Endodermal cell (in vitro differentiated cells): ENCODE results near the gene SYAP1. TPM values are rescaled to one million over a fixed set of nuclear protein-coding genes. Genes with fewer than 3 reads are reported as not detected.
"Not testable (repeated sequence)": the region's sequence is repeated elsewhere in the genome, so short reads cannot be mapped to it uniquely, and the experiment has no call there.

Source experiments
- DNase-seq: peaks from one replicate; pipeline ENCODE4 v3.0.0-alpha.2; 2017
- H3K27ac ChIP-seq: 2 replicates; pipeline ENCODE4 v1.5.1; 2013; ENCODE audit warnings: mild to moderate bottlenecking, low read depth, low read length, moderate library complexity
- H3K27me3 ChIP-seq: 2 replicates; pipeline ENCODE4 v1.6.1; 2013; ENCODE audit warnings: mild to moderate bottlenecking, low read length, moderate library complexity; ENCODE audit not compliant: insufficient read depth, control insufficient read depth, poor library complexity, severe bottlenecking
- H3K36me3 ChIP-seq: 2 replicates; pipeline ENCODE4 v1.7.0; 2013; ENCODE audit warnings: mild to moderate bottlenecking, low read length, moderate library complexity; ENCODE audit not compliant: control insufficient read depth, insufficient read depth
- H3K4me1 ChIP-seq: one replicate; pipeline ENCODE4 v1.7.0; 2013; ENCODE audit warnings: low read length; ENCODE audit not compliant: control insufficient read depth, insufficient read depth
- H3K4me3 ChIP-seq: 2 replicates; pipeline ENCODE4 v1.5.1; 2013; ENCODE audit warnings: mild to moderate bottlenecking, low read length, moderate library complexity
- H3K9ac ChIP-seq: 2 replicates; pipeline ENCODE4 v1.6.1; 2013; ENCODE audit warnings: mild to moderate bottlenecking, low read length, moderate library complexity; ENCODE audit not compliant: poor library complexity, severe bottlenecking; ENCODE audit errors: extremely low read depth
- H3K9me3 ChIP-seq: 2 replicates; pipeline ENCODE4 v1.6.1; 2013; ENCODE audit warnings: mild to moderate bottlenecking, low read length, moderate library complexity; ENCODE audit not compliant: control insufficient read depth
- H3K27ac Mint-ChIP-seq: 2 replicates; pipeline ENCODE4 v1.8.0; 2020; ENCODE audit warnings: mixed read lengths
- H3K27me3 Mint-ChIP-seq: 2 replicates; pipeline ENCODE4 v1.8.0; 2021; ENCODE audit warnings: mild to moderate bottlenecking, mixed read lengths; ENCODE audit not compliant: insufficient read depth
- H3K36me3 Mint-ChIP-seq: 2 replicates; pipeline ENCODE4 v1.8.0; 2020; ENCODE audit warnings: low read depth, mixed read lengths
- H3K4me1 Mint-ChIP-seq: 2 replicates; pipeline ENCODE4 v1.8.0; 2020; ENCODE audit warnings: mixed read lengths
- H3K4me3 Mint-ChIP-seq: 2 replicates; pipeline ENCODE4 v1.8.0; 2020; ENCODE audit warnings: mild to moderate bottlenecking, moderate library complexity, mixed read lengths
- H3K9me3 Mint-ChIP-seq: 2 replicates; pipeline ENCODE4 v1.8.0; 2020; ENCODE audit warnings: mild to moderate bottlenecking, mixed read lengths
- WGBS, 2 experiments: methylation state at CpG; one replicate each; pipeline versions ENCODE4 v1.1.5 to v1.1.7; 2013; ENCODE audit warnings: missing lambda C conversion rate in 2 of 2, mixed read lengths in 1 of 2; ENCODE audit not compliant: insufficient coverage in 1 of 2, insufficient read length in 1 of 2; 5-methylcytosine and 5-hydroxymethylcytosine counted together
- total RNA-seq, 2 donors: library from RNA; stranded (reverse); fragmentation: NEBNext Ultra II Directional in 1 of 2; extraction: Animal tissue kit (Norgen Biotek cat#: 25700) in 1 of 2; gene quantifications; 2 replicates in 1 of 2; 3 replicates in 1 of 2; pipeline ENCODE4 v1.2.1, GENCODE V29; 2021
- TF ChIP-seq, protein P1 (sequence below): fragments of 200-600 bp; sonication (generic); conservative IDR thresholded peaks from 2 replicates; pipeline ENCODE4 v1.5.0; 2021; ENCODE audit warnings: antibody characterized with exemption, mild to moderate bottlenecking

SYAP1 gene
- total RNA-seq, 2 donors from 2014 or later, result 22.4 to 40.6 TPM

DNA sequence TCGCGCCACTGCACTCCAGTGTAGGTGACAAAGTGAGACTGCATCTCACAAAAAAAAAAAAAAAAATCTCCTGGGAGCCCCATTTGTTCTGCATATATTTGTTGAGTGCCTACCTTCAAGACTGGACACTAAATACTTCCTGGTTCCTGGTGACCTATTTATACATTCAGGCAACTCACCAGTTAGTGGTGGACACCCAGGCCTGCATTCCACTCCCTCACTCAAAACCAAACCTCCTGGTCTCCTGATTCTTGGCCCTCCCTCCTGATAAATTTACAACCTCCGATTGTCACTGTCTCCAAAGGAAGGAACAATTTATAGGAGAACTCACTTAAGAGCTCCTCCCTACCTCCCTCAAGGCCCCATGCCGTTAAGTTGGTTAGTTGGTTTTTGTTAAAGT, 3.1 kb downstream of the SYAP1 start:
- peaks cover 28% of the 10 kb centered on the region for H3K4me1 Mint-ChIP-seq
- peaks cover 8% of the 10 kb centered on the region for H3K9me3 Mint-ChIP-seq
- H3K4me3 Mint-ChIP-seq, result no peak overlapping the region
- Histone ChIP-seq H3K36me3 (peaks cover 3% of the 10 kb centered on the region), H3K9me3 (peaks cover under 1% of the 10 kb centered on the region), H3K27ac (no peak overlapping the region), H3K4me3 (no peak overlapping the region), H3K27me3 (no peaks in the 10 kb centered on the region), H3K9ac (no peak overlapping the region), H3K4me1 (no peaks in the 10 kb centered on the region)
- TF ChIP-seq, protein P1, sequence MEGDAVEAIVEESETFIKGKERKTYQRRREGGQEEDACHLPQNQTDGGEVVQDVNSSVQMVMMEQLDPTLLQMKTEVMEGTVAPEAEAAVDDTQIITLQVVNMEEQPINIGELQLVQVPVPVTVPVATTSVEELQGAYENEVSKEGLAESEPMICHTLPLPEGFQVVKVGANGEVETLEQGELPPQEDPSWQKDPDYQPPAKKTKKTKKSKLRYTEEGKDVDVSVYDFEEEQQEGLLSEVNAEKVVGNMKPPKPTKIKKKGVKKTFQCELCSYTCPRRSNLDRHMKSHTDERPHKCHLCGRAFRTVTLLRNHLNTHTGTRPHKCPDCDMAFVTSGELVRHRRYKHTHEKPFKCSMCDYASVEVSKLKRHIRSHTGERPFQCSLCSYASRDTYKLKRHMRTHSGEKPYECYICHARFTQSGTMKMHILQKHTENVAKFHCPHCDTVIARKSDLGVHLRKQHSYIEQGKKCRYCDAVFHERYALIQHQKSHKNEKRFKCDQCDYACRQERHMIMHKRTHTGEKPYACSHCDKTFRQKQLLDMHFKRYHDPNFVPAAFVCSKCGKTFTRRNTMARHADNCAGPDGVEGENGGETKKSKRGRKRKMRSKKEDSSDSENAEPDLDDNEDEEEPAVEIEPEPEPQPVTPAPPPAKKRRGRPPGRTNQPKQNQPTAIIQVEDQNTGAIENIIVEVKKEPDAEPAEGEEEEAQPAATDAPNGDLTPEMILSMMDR, result no peak
- H3K27ac Mint-ChIP-seq, result peak overlapping the region; percentile 41
- H3K27me3 Mint-ChIP-seq, result no peaks in the 10 kb centered on the region
- peaks cover 18% of the 10 kb centered on the region for H3K36me3 Mint-ChIP-seq
- DNase-seq, result no peak
- WGBS, 2 experiments, result 100% methylated on average over 1 of the region's 4 CpGs; no CpG with 5 or more reads in 1 of the 2 experiments

DNA sequence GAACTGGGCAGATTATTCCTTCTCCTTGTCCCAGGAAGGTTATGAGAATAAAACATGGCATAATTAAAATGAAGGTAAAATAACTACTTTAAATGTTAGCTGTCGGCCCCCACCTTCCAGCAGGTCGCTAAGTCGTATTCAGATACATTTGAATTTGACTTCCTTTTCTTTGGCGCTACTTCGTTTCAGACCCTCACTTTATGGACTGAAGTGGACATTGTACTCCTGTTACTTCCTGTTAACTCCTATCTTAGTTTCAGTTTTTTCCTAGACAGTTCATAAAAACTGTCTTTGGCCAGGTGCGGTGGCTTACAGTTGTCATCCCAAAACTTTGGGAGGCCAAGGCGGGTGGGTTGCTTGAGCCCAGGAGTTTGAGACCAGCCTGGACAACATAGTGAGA, 5.7 kb downstream of the SYAP1 start:
- no peaks in the 10 kb centered on the region for H3K27me3 ChIP-seq
- Mint-ChIP-seq H3K27me3 (no peaks in the 10 kb centered on the region), H3K36me3 (peaks cover 41% of the 10 kb centered on the region), H3K4me1 (peaks cover 22% of the 10 kb centered on the region), H3K4me3 (no peak overlapping the region), H3K9me3 (peaks cover 31% of the 10 kb centered on the region), H3K27ac (no peak overlapping the region)
- H3K27ac ChIP-seq, result no peak overlapping the region
- TF ChIP-seq, protein P1, result no peak
- H3K4me1 ChIP-seq, result no peaks in the 10 kb centered on the region
- 73 to 91% methylated on average over 2 to 7 of the region's 7 CpGs for WGBS, 2 experiments
- no peak for DNase-seq
- peaks cover 10% of the 10 kb centered on the region for H3K36me3 ChIP-seq
- H3K9ac ChIP-seq, result no peak overlapping the region
- no peak overlapping the region for H3K4me3 ChIP-seq
- peaks cover 23% of the 10 kb centered on the region for H3K9me3 ChIP-seq

DNA sequence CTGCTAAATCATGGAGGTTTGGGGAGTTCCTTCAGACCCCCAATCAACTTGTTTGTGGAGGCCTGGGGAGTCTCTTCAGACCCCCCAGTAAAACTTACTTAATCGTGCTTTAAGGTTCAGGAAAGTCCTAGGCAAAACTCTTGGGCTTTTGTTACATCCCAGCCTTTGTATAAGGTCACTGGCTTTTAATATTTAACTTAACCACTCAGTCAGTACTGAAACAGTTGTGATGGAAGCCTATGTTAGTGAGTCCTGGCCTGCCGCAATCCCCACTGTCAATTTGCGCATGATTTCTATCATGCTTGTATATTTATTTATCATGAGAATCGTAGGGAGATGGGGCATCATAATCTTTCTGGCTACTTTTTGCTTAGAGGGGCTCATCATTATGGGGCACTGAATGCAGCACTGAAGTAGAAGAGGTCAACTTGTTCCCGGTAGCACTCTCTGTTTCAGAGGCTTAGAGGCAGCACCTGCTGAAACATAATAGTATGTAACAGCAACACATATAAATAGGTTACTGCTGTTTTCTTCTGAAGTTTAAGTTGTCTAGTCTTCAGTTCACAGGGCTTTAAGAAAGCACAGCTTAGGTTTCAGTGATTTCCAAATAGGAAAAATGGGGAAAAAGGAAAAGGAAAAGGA, 7.1 kb downstream of the SYAP1 start:
- H3K27me3 Mint-ChIP-seq, H3K4me3 Mint-ChIP-seq, H3K4me3 ChIP-seq, DNase-seq, H3K27ac ChIP-seq, H3K27me3 ChIP-seq, H3K9ac ChIP-seq, H3K4me1 ChIP-seq: not testable (repeated sequence)
- Histone ChIP-seq H3K36me3 (peaks cover 16% of the 10 kb centered on the region), H3K9me3 (peaks cover 30% of the 10 kb centered on the region)
- H3K27ac Mint-ChIP-seq, result peak overlapping the region; percentile 36
- WGBS, 2 experiments, result 96 to 100% methylated on average over 1 to 4 of the region's 5 CpGs
- peaks cover 10% of the 10 kb centered on the region for H3K4me1 Mint-ChIP-seq
- peaks cover 38% of the 10 kb centered on the region for H3K9me3 Mint-ChIP-seq
- H3K36me3 Mint-ChIP-seq, result peaks cover 48% of the 10 kb centered on the region

DNA sequence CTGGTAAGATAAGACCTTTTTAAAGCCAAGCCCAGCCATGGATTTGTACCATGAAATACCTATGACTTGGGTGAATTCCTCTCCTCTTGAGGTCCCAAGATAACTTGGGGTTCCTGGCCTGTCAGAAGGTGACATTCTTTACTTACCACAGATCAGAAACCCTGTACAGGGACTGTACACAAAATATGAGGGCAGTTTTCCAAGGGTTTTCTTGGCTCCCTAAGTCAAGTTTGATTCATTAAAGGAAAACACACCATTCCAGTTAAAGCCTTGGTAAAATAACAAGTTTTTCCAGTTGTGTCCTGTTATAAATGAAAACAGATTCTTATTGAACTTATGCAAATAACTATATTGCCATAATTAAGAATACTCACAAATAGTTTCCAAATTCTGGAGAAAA, 8.2 kb downstream of the SYAP1 start:
- Mint-ChIP-seq H3K9me3 (peaks cover 38% of the 10 kb centered on the region), H3K27ac (no peak overlapping the region), H3K4me1 (peaks cover 9% of the 10 kb centered on the region), H3K27me3 (no peaks in the 10 kb centered on the region), H3K36me3 (peaks cover 45% of the 10 kb centered on the region), H3K4me3 (no peak overlapping the region)
- TF ChIP-seq, protein P1, result no peak
- Histone ChIP-seq H3K27ac (no peak overlapping the region), H3K4me1 (no peaks in the 10 kb centered on the region), H3K9me3 (peaks cover 30% of the 10 kb centered on the region), H3K27me3 (no peaks in the 10 kb centered on the region), H3K36me3 (peaks cover 14% of the 10 kb centered on the region), H3K9ac (no peak overlapping the region), H3K4me3 (no peak overlapping the region)
- no peak for DNase-seq
